Gastroesophageal sphincter (tissue), 3 donors: ENCODE data around the gene TTC19.

Experiments used
- CTCF ChIP-seq, 4 experiments: fragments of 200-600 bp in 2 of 4; fragments of 450-650 bp in 2 of 4; sonication (generic) in 1 of 4; IDR thresholded peaks; one replicate each; pipeline ENCODE4 v1.5.1; 2017 to 2019; ENCODE audit warnings: antibody characterized with exemption in 4 of 4, mild to moderate bottlenecking in 2 of 4, moderate library complexity in 2 of 4
- EP300 ChIP-seq: sonication (generic); formaldehyde crosslinking; IDR thresholded peaks from one replicate; pipeline ENCODE4 v1.6.1; 2017; ENCODE audit warnings: antibody characterized with exemption, mild to moderate bottlenecking
- POLR2A ChIP-seq, 2 donors: fragments of 450-650 bp; IDR thresholded peaks; one replicate each; pipeline ENCODE4 v1.6.1; 2017; ENCODE audit warnings: antibody characterized with exemption in 2 of 2, mild to moderate bottlenecking in 2 of 2, moderate library complexity in 1 of 2
- POLR2AphosphoS5 ChIP-seq: sonication (generic); formaldehyde crosslinking; IDR thresholded peaks from one replicate; pipeline ENCODE4 v1.6.1; 2017; ENCODE audit warnings: antibody characterized with exemption

- no peak for TF ChIP-seq CTCF (IDR thresholded peaks at IDR 0.05)
- TF ChIP-seq POLR2A (IDR thresholded peaks at IDR 0.05), result no peak
- TF ChIP-seq POLR2AphosphoS5, result no peak
- no peak for TF ChIP-seq EP300
Observed at GRCh38 chr17:15970500-15970899, 29.1 kb upstream of the TTC19 start.
